ENCODE measurements around the gene ABLIM3.
"Not testable (repeated sequence)": the region's sequence is repeated elsewhere in the genome, so short reads cannot be mapped to it uniquely, and the experiment has no call there.

ABLIM3 gene

DNA sequence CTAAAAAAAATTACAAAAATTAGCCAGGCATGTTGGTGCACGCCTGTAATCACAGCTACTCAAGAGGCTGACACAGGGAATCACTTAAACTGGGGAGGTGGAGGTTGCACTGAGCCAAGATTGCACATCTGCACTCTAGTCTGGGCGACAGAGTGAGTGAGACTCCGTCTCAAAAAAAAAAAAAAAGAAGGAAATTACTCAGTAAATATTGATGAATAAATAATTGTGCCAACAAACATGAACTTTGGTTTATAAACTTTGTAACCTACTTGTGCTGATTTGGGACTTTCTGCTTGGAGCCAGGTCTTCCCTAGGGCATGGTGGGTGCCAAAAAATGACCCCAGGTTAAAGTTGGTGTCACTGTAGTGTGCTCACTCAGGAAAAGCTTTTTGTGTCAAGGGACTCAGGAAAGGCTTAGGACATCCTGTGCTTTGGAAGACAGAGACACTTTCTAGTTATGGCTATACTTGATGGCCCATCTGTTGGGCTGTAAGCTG is 19.0 kb downstream of the ABLIM3 start:
- DNase-seq, result peak; percentile 1

- no peak for DNase-seq
These were observed 19.9 kb downstream of the ABLIM3 start for GRCh38 chr5:149161026-149161687.

DNA sequence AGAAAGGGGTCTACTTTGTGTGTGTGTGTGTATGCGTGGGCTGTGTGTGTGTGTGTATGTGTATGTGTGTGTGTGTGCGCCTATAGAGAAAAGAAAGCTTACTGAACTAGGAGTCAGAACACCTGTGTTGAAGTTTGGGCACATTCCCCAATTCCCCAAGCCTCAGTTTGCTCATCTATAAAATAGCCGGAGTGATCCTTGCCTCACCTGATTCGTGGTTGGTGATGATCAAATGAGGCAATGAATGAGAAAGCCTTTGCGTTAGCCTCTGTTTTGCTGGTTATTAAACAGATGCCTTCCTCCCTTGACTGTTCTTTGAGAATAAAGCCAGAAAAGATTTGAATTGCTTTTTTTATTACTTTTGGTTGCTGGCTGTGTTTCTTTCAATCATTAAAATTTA is 20.6 kb downstream of the ABLIM3 start:
- DNase-seq, result no peak

GRCh38 chr5:149162401-149163084 is 21.2 kb downstream of the ABLIM3 start:
- no peak for DNase-seq

GRCh38 chr5:149164731-149165130 is 23.4 kb downstream of the ABLIM3 start:
- no peak for DNase-seq

DNA sequence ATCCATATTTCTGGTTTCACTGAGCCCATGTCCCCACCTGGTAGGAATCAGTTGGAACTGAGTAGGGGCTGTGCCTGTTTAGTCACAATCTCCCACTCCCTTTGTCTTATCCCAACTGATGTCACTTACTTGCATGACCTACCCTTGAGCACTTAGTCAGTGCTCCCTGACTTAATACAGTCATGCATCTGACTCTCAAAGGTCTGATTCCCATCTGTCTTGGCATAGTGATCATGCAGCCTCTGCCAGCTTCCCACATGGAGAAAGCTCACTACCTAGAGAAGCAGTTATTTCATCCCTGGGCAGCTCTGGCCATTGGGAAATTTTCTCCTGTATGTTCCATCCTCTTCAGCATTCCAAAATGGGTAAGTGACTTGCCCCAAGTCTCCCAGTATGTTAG is 24.8 kb downstream of the ABLIM3 start:
- no peak for DNase-seq

- no peak for DNase-seq
These were observed 25.4 kb downstream of the ABLIM3 start for GRCh38 chr5:149166591-149167100.

- DNase-seq, result no peak
These were observed 27.1 kb downstream of the ABLIM3 start for GRCh38 chr5:149168276-149168906.

- DNase-seq, result no peak
These were observed 29.0 kb downstream of the ABLIM3 start for GRCh38 chr5:149170299-149170698.

GRCh38 chr5:149172261-149172660 is 31.0 kb downstream of the ABLIM3 start:
- no peak for DNase-seq

GRCh38 chr5:149172709-149173505 is 31.6 kb downstream of the ABLIM3 start:
- DNase-seq, result no peak

GRCh38 chr5:149174847-149175234 is 33.5 kb downstream of the ABLIM3 start:
- DNase-seq, result no peak

- DNase-seq, result no peak
These were observed 34.2 kb downstream of the ABLIM3 start for GRCh38 chr5:149175346-149176105.

GRCh38 chr5:149177339-149177843 is 36.1 kb downstream of the ABLIM3 start:
- DNase-seq, result no peak

GRCh38 chr5:149177911-149178565 is 36.7 kb downstream of the ABLIM3 start:
- no peak for DNase-seq

DNA sequence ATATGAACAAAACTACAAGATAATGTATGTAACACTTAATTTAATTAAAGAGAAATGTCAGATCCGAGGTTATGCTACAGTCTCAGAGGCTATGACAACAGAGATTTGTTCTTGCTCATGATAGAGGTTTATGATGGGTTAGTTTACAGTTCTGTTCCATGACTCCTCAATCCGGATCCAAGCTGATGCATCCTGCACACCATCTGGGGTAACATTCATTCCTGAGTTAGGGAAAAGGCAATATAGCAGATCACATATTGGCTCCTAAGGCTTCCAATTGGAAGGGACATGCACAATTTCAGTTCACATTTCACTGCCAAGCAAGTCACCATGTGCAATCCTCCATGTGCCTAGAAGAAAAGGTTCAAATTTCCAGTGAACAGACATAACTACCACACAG is 40.4 kb downstream of the ABLIM3 start:
- no peak for DNase-seq

DNA sequence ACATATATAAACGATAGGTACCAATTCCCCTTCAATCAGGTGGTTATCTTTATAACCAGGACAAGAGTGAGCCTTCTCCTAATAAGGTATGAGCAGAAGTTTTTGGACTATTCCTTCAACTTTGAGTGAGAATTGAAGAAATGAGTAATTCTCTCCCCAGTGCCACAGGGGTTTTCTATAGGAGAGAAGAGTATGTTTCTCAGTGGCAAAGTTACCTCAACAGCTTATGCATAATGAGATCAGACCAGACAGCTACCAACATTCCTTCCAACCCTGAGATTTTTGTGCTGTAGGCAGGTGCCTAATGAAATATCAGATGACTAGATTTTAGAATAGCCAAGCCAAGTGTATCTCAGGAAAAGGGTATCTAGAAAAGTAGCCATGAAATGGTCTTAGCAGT is 40.9 kb downstream of the ABLIM3 start:
- no peak for DNase-seq

DNA sequence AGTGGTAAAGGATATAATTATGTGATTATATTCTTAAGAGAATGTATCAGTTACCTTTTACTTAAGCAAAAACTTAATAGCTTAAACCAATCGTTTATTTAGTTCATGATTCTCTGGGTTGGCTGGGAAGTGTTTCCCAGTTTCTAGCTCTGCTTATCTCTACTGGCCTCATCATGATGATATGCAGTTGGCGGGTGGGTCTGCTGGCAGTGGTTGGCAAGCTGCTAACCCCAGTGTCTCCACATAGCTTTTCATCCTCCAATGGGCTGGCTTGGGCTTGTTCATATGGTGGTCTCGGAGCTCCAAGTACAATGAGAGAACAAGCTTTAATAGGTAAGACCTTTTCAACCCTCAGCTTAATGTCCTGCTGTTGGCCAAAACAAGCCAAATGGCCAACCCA is 43.8 kb downstream of the ABLIM3 start:
- DNase-seq, result no peak

DNA sequence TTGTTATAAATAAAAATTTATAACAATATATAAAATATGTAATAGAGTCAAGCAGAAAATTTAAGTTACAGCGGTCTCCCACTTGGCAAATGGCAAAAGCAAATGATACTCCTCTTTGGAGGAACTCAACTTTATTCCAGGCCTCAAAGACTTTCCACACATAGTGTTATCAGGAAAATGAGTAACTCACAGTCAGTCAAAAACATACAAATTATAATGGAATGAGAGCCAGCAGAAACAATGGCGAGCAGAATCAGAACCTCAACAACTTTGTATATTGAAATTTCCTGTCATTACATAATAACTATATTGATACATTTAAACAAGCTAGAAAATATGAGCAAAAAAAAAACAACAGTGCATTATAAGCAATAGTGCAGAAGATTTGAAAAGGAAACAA is 45.2 kb downstream of the ABLIM3 start:
- DNase-seq, result no peak

GRCh38 chr5:149187617-149188016 is 46.3 kb downstream of the ABLIM3 start:
- not testable (repeated sequence) for DNase-seq

DNA sequence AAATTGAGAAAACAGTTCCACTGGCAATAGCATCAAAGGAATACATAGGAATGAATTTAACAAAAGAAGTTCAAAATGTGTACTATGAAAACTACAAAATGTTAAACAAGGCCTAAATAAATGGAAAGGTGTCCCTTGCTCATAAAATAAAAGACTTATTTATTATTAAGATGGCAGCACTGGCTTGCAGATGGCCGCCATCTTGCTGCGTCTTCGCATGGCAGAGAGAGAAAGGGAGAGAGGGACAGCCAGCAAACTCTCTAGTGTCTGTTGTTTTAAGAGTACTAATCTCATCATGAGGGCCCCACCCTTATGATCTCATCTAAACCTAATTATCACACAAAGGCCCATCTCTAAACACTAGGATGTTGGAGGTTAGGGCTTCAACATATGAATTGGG is 47.1 kb downstream of the ABLIM3 start:
- no peak for DNase-seq

Measured in NCI-H1105 treated with DMSO at 0.1 percent for 48 hours (cell line).